Measurements from ENCODE around the gene TMEM63A.

DNA sequence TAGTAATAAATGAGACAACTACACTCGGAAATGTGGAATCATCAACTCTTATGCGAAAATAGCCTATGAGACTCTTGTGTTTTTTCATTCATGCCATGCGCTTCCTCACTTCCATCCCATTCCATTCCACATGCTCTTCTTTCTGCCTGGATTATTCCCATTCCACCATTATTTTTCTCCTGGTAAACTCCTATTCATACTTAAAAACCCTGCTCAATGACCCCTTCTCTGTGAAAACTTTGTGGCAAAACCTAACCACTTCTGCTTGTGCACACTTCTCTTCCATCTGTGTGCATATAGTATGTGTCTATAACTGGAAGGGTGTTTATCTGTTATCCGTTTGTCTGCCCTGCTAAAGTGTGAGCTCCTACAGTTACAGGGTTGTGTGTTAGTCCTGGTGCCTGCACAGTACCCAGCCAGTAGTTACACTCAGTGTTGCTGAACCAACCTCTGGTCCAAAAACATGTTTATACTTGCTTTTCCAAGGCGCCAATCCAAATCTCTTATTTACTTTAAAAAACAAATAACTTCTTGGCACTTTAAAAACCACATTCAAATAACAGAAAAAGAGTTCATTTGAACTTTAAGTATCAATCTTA lies 61.6 kb downstream of the TMEM63A start:
- TF ChIP-seq, protein P1, sequence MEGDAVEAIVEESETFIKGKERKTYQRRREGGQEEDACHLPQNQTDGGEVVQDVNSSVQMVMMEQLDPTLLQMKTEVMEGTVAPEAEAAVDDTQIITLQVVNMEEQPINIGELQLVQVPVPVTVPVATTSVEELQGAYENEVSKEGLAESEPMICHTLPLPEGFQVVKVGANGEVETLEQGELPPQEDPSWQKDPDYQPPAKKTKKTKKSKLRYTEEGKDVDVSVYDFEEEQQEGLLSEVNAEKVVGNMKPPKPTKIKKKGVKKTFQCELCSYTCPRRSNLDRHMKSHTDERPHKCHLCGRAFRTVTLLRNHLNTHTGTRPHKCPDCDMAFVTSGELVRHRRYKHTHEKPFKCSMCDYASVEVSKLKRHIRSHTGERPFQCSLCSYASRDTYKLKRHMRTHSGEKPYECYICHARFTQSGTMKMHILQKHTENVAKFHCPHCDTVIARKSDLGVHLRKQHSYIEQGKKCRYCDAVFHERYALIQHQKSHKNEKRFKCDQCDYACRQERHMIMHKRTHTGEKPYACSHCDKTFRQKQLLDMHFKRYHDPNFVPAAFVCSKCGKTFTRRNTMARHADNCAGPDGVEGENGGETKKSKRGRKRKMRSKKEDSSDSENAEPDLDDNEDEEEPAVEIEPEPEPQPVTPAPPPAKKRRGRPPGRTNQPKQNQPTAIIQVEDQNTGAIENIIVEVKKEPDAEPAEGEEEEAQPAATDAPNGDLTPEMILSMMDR (IDR thresholded peaks at IDR 0.05 in 8 of 11, conservative IDR thresholded peaks at IDR 0.05 in 3 of 11), result no peak
- TF ChIP-seq POLR2A (IDR thresholded peaks at IDR 0.05) (no peak), POLR2AphosphoS5 (IDR thresholded peaks at IDR 0.05) (no peak)

All from spleen (tissue), 7 donors.